Heart left ventricle (tissue), 16 donors: ENCODE data around the gene PRR13. TPM values are rescaled to one million over a fixed set of nuclear protein-coding genes. Genes with fewer than 3 reads are reported as not detected.
A peak's percentile ranks its signal among the peaks of the same experiment; 100 is the strongest.

Source experiments
- ATAC-seq, 4 donors: fragments of 200-7000 bp; cut with Tn5 transposase; one replicate each; pipeline ENCODE4 v1.9.1; 2020 to 2022; ENCODE audit warnings: moderate library complexity in 4 of 4, mild to moderate bottlenecking in 3 of 4, moderate number of reproducible peaks in 1 of 4
- DNase-seq, 5 donors: peaks; one replicate each; pipeline ENCODE4 v3.0.0-alpha.2; 2020
- H3K27ac ChIP-seq, 12 donors: fragments of 200-600 bp; sonication (generic) in 4 of 12; one replicate each; pipeline versions ENCODE4 v1.5.0 to v1.8.0; 2016 to 2022; ENCODE audit warnings: mild to moderate bottlenecking in 2 of 12
- H3K27me3 ChIP-seq, 9 donors: fragments of 200-600 bp; sonication (generic) in 2 of 9; one replicate each; pipeline versions ENCODE4 v1.5.1 to v1.8.0; 2016 to 2022; ENCODE audit warnings: mild to moderate bottlenecking in 3 of 9
- H3K36me3 ChIP-seq, 9 donors: fragments of 200-600 bp; sonication (generic) in 2 of 9; one replicate each; pipeline versions ENCODE4 v1.5.0 to v1.8.0; 2018 to 2022; ENCODE audit warnings: mild to moderate bottlenecking in 2 of 9
- H3K4me1 ChIP-seq, 12 donors: fragments of 200-600 bp; sonication (generic) in 4 of 12; one replicate each; pipeline versions ENCODE4 v1.5.0 to v1.8.0; 2016 to 2022; ENCODE audit warnings: mild to moderate bottlenecking in 3 of 12
- H3K4me3 ChIP-seq, 12 donors: fragments of 200-600 bp; sonication (generic) in 4 of 12; one replicate each; pipeline versions ENCODE4 v1.5.0 to v1.8.0; 2017 to 2022; ENCODE audit warnings: mild to moderate bottlenecking in 9 of 12, moderate library complexity in 4 of 12
- H3K9me3 ChIP-seq, 12 donors: fragments of 200-600 bp; sonication (generic) in 4 of 12; one replicate each; pipeline versions ENCODE4 v1.5.0 to v1.8.0; 2016 to 2022; ENCODE audit warnings: mild to moderate bottlenecking in 1 of 12
- POLR2A ChIP-seq, 2 donors: fragments of 450-650 bp; IDR thresholded peaks; one replicate each; pipeline ENCODE4 v1.6.1; 2017; ENCODE audit warnings: antibody characterized with exemption in 2 of 2, mild to moderate bottlenecking in 2 of 2, moderate library complexity in 2 of 2
- WGBS, 4 donors: extraction: QIAGEN DNeasy Blood & Tissue Kit in 2 of 4; methylation state at CpG; one replicate each; pipeline versions ENCODE4 v1.1.5 to v1.1.7; 2013 to 2018; 5-methylcytosine and 5-hydroxymethylcytosine counted together
- intact Hi-C, 10 donors: fragments of 100-400 bp; cut with DNase I; formaldehyde crosslinking; loops; one replicate each; pipeline versions ENCODE4 v1.11.1 to v1.14.2; 2022
- polyA plus RNA-seq, 2 donors: library from polyadenylated mRNA; stranded (reverse); fragments of 200-250 nt; gene quantifications; one replicate each; pipeline ENCODE4 v1.2.3, GENCODE V29; 2013
- total RNA-seq, 9 donors: library from RNA; depleted of rRNA in 2 of 9; stranded (reverse); fragments of >200 nt in 2 of 9; fragmentation: NEBNext Ultra II Directional in 3 of 9; extraction: Animal tissue kit (Norgen Biotek cat#: 25700) in 3 of 9; gene quantifications; one replicate each; pipeline versions ENCODE4 v1.1.0 to v1.2.4, GENCODE V29; 2016 to 2023
- TF ChIP-seq, protein P1 (sequence below), 12 donors: fragments of 200-600 bp; sonication (generic) in 4 of 12; IDR thresholded peaks; one replicate each; pipeline versions ENCODE4 v1.5.0 to v1.8.0; 2018 to 2022; ENCODE audit warnings: antibody characterized with exemption in 12 of 12, mild to moderate bottlenecking in 5 of 12
- donor health status: ischemic (EF 13 %, LVEDD 7.1; RV severe dilation, severe dysfunction).
- donor health status: healthy with polysubstance abuse.
- donor health status: DM: no; HTN: yes; CAD: no.
- donor health status: DM: no; HTN: no; CAD: no.
- donor health status: ischemic (EF 25% LVEDD 6.9; RV normal size, moderate dysfunction).
- donor health status: ischemic (EF 25% LVEDD 5.7; RV mildly dilated, moderate dysfunction).
- donor health status: healthy.
- donor health status: DM: yes; HTN: yes; CAD: no.
- donor health status: ischemic (EF 35%, LVEDD 5.7; RV mildly dilated, moderate dysfunction).
- donor health status: nonischemic (EF 11% LVEDD 7.7; RV severe dilation, severe dysfunction).
- donor health status: DM: yes; HTN: yes; CAD: no.
- donor health status: PGD.
- donor health status: ischemic (EF 29% LVEDD 5.4; RV normal size, mild dysfunction).
- donor health status: nonischemic (EF 23%, LVEDD 6.1; RV moderate dilation, normal function).

The PRR13 gene
- total and polyA plus RNA-seq, 11 donors: 25.7 to 121 (median 53.1) TPM

DNA sequence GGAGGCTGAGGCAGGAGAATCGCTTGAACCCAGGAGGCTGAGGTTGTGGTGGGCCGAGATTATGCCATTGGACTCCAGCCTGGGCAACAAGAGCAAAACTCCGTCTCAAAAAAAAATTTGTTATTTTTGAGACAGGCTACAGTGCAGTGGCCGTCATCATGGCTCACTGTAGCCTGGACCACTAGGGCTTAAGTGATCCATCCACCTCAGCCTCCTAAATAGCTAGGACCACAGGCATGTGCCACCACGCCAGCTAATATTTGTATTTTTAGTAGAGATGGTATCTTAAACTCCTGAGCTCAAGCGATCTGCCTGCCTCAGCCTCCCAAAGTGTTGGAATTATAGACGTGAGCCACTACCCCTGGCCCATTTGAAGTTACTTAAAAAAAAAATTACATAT, 9.4 kb downstream of the PRR13 start:
- no peak for TF ChIP-seq POLR2A (IDR thresholded peaks at IDR 0.05)
- TF ChIP-seq, protein P1, sequence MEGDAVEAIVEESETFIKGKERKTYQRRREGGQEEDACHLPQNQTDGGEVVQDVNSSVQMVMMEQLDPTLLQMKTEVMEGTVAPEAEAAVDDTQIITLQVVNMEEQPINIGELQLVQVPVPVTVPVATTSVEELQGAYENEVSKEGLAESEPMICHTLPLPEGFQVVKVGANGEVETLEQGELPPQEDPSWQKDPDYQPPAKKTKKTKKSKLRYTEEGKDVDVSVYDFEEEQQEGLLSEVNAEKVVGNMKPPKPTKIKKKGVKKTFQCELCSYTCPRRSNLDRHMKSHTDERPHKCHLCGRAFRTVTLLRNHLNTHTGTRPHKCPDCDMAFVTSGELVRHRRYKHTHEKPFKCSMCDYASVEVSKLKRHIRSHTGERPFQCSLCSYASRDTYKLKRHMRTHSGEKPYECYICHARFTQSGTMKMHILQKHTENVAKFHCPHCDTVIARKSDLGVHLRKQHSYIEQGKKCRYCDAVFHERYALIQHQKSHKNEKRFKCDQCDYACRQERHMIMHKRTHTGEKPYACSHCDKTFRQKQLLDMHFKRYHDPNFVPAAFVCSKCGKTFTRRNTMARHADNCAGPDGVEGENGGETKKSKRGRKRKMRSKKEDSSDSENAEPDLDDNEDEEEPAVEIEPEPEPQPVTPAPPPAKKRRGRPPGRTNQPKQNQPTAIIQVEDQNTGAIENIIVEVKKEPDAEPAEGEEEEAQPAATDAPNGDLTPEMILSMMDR (IDR thresholded peaks at IDR 0.05): no peak
- WGBS, 4 donors: 87 to 93% (median 89%) methylated on average over 7 of the region's 7 CpGs
- Histone ChIP-seq H3K9me3 (no peaks in the 10 kb centered on the region), H3K27me3 (no peaks in the 10 kb centered on the region), H3K36me3 (peaks cover 0 to 52% (median 37%) of the 10 kb centered on the region in 9 donors), H3K27ac (no peak overlapping the region), H3K4me1 (peaks cover 5 to 32% (median 22%) of the 10 kb centered on the region in 12 donors), H3K4me3 (no peak overlapping the region)
- DNase-seq (no peak), ATAC-seq (no peak)
- intact Hi-C loops: loop anchor here in 3 of 10 donors (5.0 kb wide), 2 partner anchors 41 to 51 kb away; partner anchors contain the start of gene TARBP2 (in 1 of the 3)

DNA sequence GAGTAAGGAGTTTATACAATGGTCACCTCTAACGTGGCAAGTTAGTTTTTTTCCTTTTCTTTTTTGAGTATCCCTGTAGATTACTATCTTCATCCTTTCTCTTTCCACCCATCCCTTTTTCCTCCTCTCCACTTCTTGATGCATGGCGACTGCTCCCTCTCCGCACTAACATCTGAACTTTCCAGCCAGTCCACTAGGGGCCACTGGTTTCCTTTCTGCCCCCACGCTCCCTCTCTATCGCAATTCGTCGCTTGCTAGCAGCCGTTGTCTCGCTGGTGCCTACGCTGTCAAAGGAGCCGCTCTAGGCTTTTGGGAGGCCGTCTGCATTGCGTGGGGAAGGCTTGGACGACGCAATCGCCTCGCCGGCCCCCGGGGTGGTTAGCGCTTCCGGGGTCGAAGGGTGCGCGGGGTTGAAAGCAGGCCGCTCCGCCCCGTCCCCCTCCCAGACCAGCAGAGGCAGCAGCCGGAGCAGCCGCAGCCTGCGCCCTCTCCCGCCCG, 10.2 kb downstream of the PRR13 start, which contains the start of gene PCBP2:
Gene PCBP2 (plus strand): TSS at position 442 of the 498 bp plus-strand sequence. CDS start 2,699 bp downstream, outside the sequence.
- H3K4me3 ChIP-seq: peak within 1 kb of the TSS; percentile 59 to 83 (median 78)
- intact Hi-C loops: loop anchor here in 6 of 10 donors (2.0 to 5.0 kb wide), 4 partner anchors 41 to 57 kb away; partner anchors contain the start of gene TARBP2 (in 4 of the 6)
- H3K27ac ChIP-seq: peak within 1 kb of the TSS; percentile 89 to 98 (median 96)
- H3K27me3 ChIP-seq: no peaks in the 10 kb centered on the region
- DNase-seq (peak; percentile 99), ATAC-seq (peak; percentile 97 to 98 (median 98))
- H3K4me1 ChIP-seq: peaks cover 5 to 32% (median 26%) of the 10 kb centered on the region in 12 donors
- TF ChIP-seq, protein P1 (IDR thresholded peaks at IDR 0.05): peak; percentile 76 to 95 (median 86)
- peak in 1 of 2 donors; percentile 72 for TF ChIP-seq POLR2A (IDR thresholded peaks at IDR 0.05)
- peaks cover 0 to 52% (median 37%) of the 10 kb centered on the region in 9 donors for H3K36me3 ChIP-seq
- WGBS, 4 donors: 0 to 1% (median 1%) methylated on average over 27 to 32 of the region's 32 CpGs
- H3K9me3 ChIP-seq: no peaks in the 10 kb centered on the region

DNA sequence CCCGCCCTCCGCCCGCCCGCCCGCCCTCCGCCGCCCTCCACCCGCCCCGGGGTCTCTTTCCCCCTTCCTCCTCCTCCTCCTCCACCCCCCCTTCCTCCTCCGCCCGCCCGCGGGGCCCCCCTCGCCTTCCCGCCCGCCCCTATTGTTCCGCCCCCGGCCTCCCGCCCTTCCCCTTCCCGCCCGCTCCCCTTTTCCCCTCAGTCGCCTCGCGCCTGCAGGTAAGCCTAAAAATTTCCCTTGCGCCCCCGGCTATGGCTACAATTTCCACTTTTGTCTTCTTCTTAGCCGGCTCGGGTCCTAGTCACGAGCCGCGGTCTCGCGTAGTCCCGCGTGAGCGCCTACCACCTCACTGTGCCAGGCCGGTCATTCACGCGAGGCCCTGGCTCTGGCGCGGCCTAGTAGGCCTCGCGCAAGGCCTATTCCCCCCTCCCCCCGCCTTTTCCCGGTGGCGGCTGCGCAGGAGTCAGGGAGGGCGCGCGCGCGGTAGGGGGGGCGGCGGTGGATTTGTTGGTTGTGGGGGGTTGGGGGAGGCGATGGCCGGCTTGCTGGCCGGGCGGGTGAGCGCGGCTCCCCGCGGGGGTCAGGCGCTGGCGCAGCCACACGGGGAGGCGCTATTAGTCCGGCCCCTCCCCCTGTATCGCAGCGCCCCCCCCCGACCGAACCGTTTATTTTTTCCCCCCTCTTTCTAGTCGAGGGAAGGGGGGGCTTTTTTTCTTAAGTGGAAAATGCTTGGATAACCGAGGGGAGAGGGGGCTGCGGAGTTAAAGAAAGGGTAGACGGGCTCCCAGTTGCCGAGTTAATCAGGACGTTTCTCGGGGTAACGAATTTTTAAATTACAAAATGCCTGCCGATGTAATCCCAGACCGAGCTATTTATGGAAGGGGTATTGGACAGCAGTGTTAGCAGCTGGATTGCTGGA, 10.9 kb downstream of the PRR13 start:
- ATAC-seq: peak; percentile 68 to 84 (median 82)
- peak overlapping the region; percentile 89 to 98 (median 96) for H3K27ac ChIP-seq
- peaks cover 5 to 37% (median 26%) of the 10 kb centered on the region in 12 donors for H3K4me1 ChIP-seq
- H3K27me3 ChIP-seq: no peaks in the 10 kb centered on the region
- TF ChIP-seq, protein P1 (IDR thresholded peaks at IDR 0.05): peak in 10 of 12 donors; percentile 9 to 68 (median 52)
- TF ChIP-seq POLR2A (IDR thresholded peaks at IDR 0.05): peak in 1 of 2 donors; percentile 22
- H3K9me3 ChIP-seq: no peaks in the 10 kb centered on the region
- intact Hi-C loops: loop anchor here in 6 of 10 donors (1.0 to 5.0 kb wide), 5 partner anchors 9 to 56 kb away; partner anchors contain the start of gene TARBP2 (in 4 of the 6)
- 1% methylated on average over 39 to 78 of the region's 82 CpGs for WGBS, 4 donors
- peaks cover 0 to 52% (median 38%) of the 10 kb centered on the region in 9 donors for H3K36me3 ChIP-seq
- DNase-seq: peak; percentile 89 to 94 (median 93)
- H3K4me3 ChIP-seq: peak overlapping the region; percentile 59 to 83 (median 78)
